DOHH2 (cell line): ENCODE measurements around the gene GRM3.

Experiments used
- H3F3A ChIP-seq: fragments of 200-600 bp; sonication (generic), shearing (Covaris generic); 2 replicates; pipeline ENCODE4 v1.6.0; 2016; ENCODE audit warnings: antibody characterized with exemption, mild to moderate bottlenecking; ENCODE audit not compliant: control insufficient read depth, insufficient read depth
- H3K27ac ChIP-seq: fragments of 200-600 bp; sonication (generic); 2 replicates; pipeline ENCODE4 v1.5.1; 2014; ENCODE audit warnings: low read depth, mild to moderate bottlenecking, low read length, moderate library complexity
- H3K27me3 ChIP-seq: fragments of 200-600 bp; sonication (generic); 2 replicates; pipeline ENCODE4 v1.6.1; 2014; ENCODE audit warnings: mild to moderate bottlenecking, low read length, mixed read lengths; ENCODE audit not compliant: control insufficient read depth
- H3K36me3 ChIP-seq: fragments of 200-600 bp; sonication (generic); 2 replicates; pipeline ENCODE4 v1.6.1; 2014; ENCODE audit warnings: mild to moderate bottlenecking, low read length, moderate library complexity, mixed read lengths; ENCODE audit not compliant: control insufficient read depth
- H3K4me1 ChIP-seq: fragments of 200-600 bp; sonication (generic); 2 replicates; pipeline ENCODE4 v1.6.1; 2014; ENCODE audit warnings: mild to moderate bottlenecking, low read length, mixed read lengths; ENCODE audit not compliant: control insufficient read depth
- H3K4me2 ChIP-seq: fragments of 200-600 bp; sonication (generic); 2 replicates; pipeline ENCODE4 v1.6.0; 2014; ENCODE audit warnings: mild to moderate bottlenecking, low read length, moderate library complexity
- H3K4me3 ChIP-seq: fragments of 200-600 bp; sonication (generic); 2 replicates; pipeline ENCODE4 v1.5.1; 2014; ENCODE audit warnings: mild to moderate bottlenecking, low read length, mixed read lengths
- H3K79me2 ChIP-seq: fragments of 200-600 bp; sonication (generic); 2 replicates; pipeline ENCODE4 v1.6.1; 2014; ENCODE audit warnings: mild to moderate bottlenecking, low read length, mixed read lengths; ENCODE audit not compliant: control insufficient read depth
- H3K9me2 ChIP-seq: fragments of 200-600 bp; sonication (generic); replicated peaks from 2 replicates; pipeline ENCODE4 v1.6.1; 2014; ENCODE audit warnings: mild to moderate bottlenecking, low read length, mixed read lengths; ENCODE audit not compliant: control insufficient read depth
- H3K9me3 ChIP-seq: fragments of 200-600 bp; sonication (generic); 2 replicates; pipeline ENCODE4 v1.6.1; 2014; ENCODE audit warnings: antibody characterized with exemption, low read length, mixed read lengths; ENCODE audit not compliant: control insufficient read depth, insufficient read depth
- H4K20me1 ChIP-seq: fragments of 200-600 bp; sonication (generic); 2 replicates; pipeline ENCODE4 v1.6.0; 2014; ENCODE audit warnings: low read depth, mild to moderate bottlenecking, antibody characterized with exemption, low read length, moderate library complexity; ENCODE audit not compliant: control insufficient read depth, insufficient read depth
- CTCF ChIP-seq: fragments of 200-600 bp; sonication (generic); IDR thresholded peaks from one replicate; pipeline ENCODE4 v1.5.1; 2014; ENCODE audit warnings: antibody characterized with exemption, mild to moderate bottlenecking, low read depth, low read length; ENCODE audit not compliant: poor library complexity, severe bottlenecking
- EZH2phosphoT487 ChIP-seq: fragments of 200-600 bp; sonication (generic); IDR thresholded peaks from 2 replicates; pipeline ENCODE4 v1.6.1; 2017; ENCODE audit warnings: borderline replicate concordance, mild to moderate bottlenecking, antibody characterized with exemption, low read length, moderate library complexity, mixed read lengths

GRM3 gene

GRCh38 chr7:86667732-86668131 lies 24.0 kb downstream of the GRM3 start:
- no peaks in the 10 kb centered on the region for H3K9me2 ChIP-seq
- no peaks in the 10 kb centered on the region for H4K20me1 ChIP-seq
- no peak for TF ChIP-seq EZH2phosphoT487
- no peak for TF ChIP-seq CTCF
- no peaks in the 10 kb centered on the region for H3F3A ChIP-seq
- peaks cover 3% of the 10 kb centered on the region; the same call in 1 of the 2 replicates for H3K27me3 ChIP-seq
- no peaks in the 10 kb centered on the region for H3K9me3 ChIP-seq
- no peaks in the 10 kb centered on the region for H3K36me3 ChIP-seq
- H3K4me3 ChIP-seq, result no peak overlapping the region
- no peaks in the 10 kb centered on the region for H3K79me2 ChIP-seq
- no peaks in the 10 kb centered on the region for H3K4me1 ChIP-seq
- no peak overlapping the region for H3K27ac ChIP-seq
- no peak overlapping the region for H3K4me2 ChIP-seq

GRCh38 chr7:86668315-86668714 lies 24.6 kb downstream of the GRM3 start:
- H3K4me1 ChIP-seq, result no peaks in the 10 kb centered on the region
- H3K27ac ChIP-seq, result no peak overlapping the region
- H3K79me2 ChIP-seq, result no peaks in the 10 kb centered on the region
- peaks cover 3% of the 10 kb centered on the region; the same call in 1 of the 2 replicates for H3K27me3 ChIP-seq
- H3K9me2 ChIP-seq, result no peaks in the 10 kb centered on the region
- no peak overlapping the region for H3K4me3 ChIP-seq
- no peaks in the 10 kb centered on the region for H4K20me1 ChIP-seq
- no peak overlapping the region for H3K4me2 ChIP-seq
- no peaks in the 10 kb centered on the region for H3F3A ChIP-seq
- TF ChIP-seq CTCF, result no peak
- TF ChIP-seq EZH2phosphoT487, result no peak
- no peaks in the 10 kb centered on the region for H3K36me3 ChIP-seq
- no peaks in the 10 kb centered on the region for H3K9me3 ChIP-seq

- Histone ChIP-seq H3K9me2 (no peaks in the 10 kb centered on the region), H4K20me1 (no peaks in the 10 kb centered on the region), H3K4me1 (no peaks in the 10 kb centered on the region), H3K4me3 (no peak overlapping the region), H3K9me3 (no peaks in the 10 kb centered on the region), H3K79me2 (no peaks in the 10 kb centered on the region), H3K27ac (no peak overlapping the region), H3K36me3 (no peaks in the 10 kb centered on the region), H3K4me2 (no peak overlapping the region), H3K27me3 (no peaks in the 10 kb centered on the region), H3F3A (no peaks in the 10 kb centered on the region)
- no peak for TF ChIP-seq EZH2phosphoT487
- no peak for TF ChIP-seq CTCF
Measured at GRCh38 chr7:86687831-86688230, 44.1 kb downstream of the GRM3 start.

- Histone ChIP-seq H3K4me1 (no peaks in the 10 kb centered on the region), H3K4me2 (no peak overlapping the region), H3K27ac (no peak overlapping the region), H3K9me2 (no peaks in the 10 kb centered on the region), H3K27me3 (no peaks in the 10 kb centered on the region), H3K79me2 (no peaks in the 10 kb centered on the region), H3K4me3 (no peak overlapping the region), H4K20me1 (no peaks in the 10 kb centered on the region), H3K9me3 (no peaks in the 10 kb centered on the region), H3F3A (no peaks in the 10 kb centered on the region), H3K36me3 (no peaks in the 10 kb centered on the region)
- TF ChIP-seq CTCF, result no peak
- no peak for TF ChIP-seq EZH2phosphoT487
Measured at GRCh38 chr7:86689363-86689762, 45.7 kb downstream of the GRM3 start.
